Measurements from ENCODE around the gene RHNO1.

GRCh38 chr12:2933586-2933985 lies 56.6 kb downstream of the RHNO1 start:
- TF ChIP-seq POLR2A (IDR thresholded peaks at IDR 0.05; ENCODE audit: low read length) (no peak), GATA1 (IDR thresholded peaks at IDR 0.05; ENCODE audit: low read depth, low read length) (no peak)

Measured in erythroblast (primary cell).